ENCODE measurements around the gene CHAF1A.
A peak's percentile ranks its signal among the peaks of the same experiment; 100 is the strongest.

- TF ChIP-seq EP300 (IDR thresholded peaks at IDR 0.05; ENCODE audit: low read depth) (no peak), CTCF (IDR thresholded peaks at IDR 0.05) (peak in 1 of 5 experiments; percentile 8)
Measured at GRCh38 chr19:4401769-4402170, 670 bp upstream of the CHAF1A start.
